Left forelimb (tissue), 1 donor: Measurements from ENCODE around the gene MICAL2.

Source experiments
- DNase-seq: peaks from one replicate; pipeline ENCODE4 v3.0.0-alpha.2; 2018; ENCODE audit warnings: low spot score

The MICAL2 gene

DNA sequence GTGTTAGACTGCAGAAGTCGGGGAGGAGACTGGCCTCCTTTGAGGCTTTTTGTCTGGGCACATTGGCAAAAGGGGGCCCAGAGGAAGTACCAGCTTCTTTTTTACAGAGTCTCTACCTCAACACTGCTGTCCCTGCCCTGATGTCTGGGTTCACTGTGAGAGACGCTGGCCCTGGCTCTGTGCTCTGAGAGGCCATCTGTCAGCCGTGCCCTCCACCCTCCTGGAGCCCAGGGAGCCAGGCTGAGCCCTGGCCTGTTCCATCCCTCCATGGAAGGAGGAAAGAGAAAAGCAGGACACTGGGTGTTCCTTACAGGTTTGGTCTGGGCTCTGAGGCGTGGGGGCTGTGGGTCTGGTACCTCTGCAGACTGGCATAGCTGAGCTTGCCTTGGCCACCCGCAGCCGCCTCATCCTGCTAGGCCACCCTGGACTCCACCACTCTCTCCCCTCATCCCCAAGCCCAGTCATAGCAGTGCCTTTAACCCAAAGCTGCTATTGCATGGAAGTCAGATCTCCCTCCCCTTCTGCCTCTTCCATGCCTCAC lies 161.5 kb downstream of the MICAL2 start:
- no peak for DNase-seq

DNA sequence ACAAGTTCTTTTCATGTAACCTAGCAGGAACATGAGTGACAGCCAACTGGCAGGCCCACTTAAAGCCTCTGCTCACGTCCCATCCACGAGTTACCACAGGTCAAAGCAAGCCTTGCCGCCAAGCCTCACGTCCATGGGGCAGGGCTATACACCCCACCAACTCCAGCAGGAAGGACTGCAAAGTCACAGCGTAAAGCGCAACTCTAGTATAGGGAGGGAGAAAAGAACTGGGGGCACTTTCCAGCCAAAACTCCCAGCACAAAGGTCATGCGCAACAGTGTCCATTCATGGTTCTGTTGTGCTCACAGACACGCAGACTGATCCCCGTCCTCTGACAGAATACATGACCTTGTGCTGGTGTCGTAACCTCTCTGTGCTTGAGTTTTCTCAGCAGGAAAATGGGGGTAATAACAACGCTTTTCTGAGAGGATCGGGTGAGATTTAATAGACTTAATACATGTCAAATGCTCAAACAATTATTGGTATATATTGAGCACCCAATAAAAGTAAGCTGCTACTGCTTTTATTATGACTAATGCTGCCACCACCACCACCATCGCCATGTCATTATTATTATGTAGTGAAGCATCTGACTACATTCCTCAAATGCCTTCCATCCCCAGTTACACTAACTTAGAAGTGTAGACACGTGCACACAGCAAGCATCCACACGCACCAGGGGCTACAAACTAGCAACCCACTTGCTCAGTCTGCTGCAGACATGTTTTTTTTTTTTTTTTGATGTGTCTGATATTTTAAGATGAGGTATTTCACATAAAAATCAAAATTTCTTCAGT lies 162.6 kb downstream of the MICAL2 start:
- DNase-seq, result no peak

DNA sequence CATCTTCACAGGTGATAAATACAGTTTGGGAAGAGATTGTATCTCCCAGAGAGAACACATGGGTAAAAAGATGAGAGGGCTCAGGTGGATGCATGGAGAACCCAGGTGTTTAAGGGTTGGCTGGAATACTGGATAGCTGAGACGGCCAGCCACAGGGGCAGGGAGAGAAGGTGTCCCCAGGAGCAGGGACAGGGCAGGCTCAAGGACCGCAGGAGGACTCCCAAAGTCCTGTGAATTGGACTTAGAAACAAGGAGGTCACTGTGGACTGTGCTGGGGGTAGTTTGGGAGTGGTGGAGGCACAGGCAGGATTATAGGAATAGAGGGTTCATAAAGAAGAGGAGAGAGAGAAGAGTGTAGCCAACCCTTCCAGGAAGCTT lies 163.2 kb downstream of the MICAL2 start:
- no peak for DNase-seq

GRCh38 chr11:12274056-12274455 lies 163.7 kb downstream of the MICAL2 start:
- no peak for DNase-seq

- no peak for DNase-seq
Observed at GRCh38 chr11:12274558-12275197, 164.3 kb downstream of the MICAL2 start.

DNA sequence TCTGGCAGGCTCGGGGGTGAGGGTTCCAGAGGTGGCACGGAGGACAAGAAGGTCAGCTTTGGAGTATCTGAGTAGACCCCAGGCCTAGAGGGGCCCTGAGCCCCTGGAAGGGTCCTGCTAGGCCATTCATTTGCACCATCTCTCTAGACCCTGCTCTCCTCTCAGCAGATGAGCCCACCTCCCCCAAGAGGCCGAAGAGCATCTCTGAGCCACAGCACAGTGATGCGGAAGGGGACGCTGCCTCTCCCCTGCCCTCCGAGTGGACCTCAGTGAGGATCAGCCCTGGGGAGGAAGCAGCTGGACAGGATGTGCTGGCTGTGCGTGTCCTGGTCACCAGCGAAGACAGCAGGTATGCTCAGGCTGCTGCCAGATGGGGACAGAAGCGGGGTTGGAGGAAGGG lies 165.4 kb downstream of the MICAL2 start:
- no peak for DNase-seq

- no peak for DNase-seq
Observed at GRCh38 chr11:12276356-12276755, 166.0 kb downstream of the MICAL2 start.

- DNase-seq, result peak; percentile 28
Observed at GRCh38 chr11:12276831-12277475, 166.6 kb downstream of the MICAL2 start.

GRCh38 chr11:12278766-12279671 lies 168.6 kb downstream of the MICAL2 start:
- DNase-seq, result peak; percentile 28

DNA sequence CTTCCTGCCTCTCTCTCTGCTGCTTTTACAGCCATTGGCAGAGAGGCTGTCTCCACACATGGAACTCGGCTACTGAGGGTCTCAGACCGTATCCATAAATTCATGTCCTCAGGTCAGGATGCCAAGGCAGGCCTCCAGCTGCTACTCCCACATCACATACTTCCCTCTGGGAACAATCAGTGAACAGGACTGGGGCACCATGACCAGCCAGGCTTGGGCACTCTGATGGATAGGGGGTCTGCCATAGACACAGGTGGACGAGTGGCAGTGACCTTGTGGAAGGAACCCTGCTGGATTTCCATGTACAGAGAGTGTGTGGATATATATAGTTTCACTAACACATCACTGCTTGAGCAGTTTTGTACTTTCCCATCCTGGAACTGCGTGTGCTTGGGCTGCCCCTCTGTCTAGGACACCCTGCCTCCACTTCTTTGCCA lies 169.3 kb downstream of the MICAL2 start:
- DNase-seq, result peak; percentile 48

- DNase-seq, result peak; percentile 25
Observed at GRCh38 chr11:12280199-12280837, 169.9 kb downstream of the MICAL2 start.

DNA sequence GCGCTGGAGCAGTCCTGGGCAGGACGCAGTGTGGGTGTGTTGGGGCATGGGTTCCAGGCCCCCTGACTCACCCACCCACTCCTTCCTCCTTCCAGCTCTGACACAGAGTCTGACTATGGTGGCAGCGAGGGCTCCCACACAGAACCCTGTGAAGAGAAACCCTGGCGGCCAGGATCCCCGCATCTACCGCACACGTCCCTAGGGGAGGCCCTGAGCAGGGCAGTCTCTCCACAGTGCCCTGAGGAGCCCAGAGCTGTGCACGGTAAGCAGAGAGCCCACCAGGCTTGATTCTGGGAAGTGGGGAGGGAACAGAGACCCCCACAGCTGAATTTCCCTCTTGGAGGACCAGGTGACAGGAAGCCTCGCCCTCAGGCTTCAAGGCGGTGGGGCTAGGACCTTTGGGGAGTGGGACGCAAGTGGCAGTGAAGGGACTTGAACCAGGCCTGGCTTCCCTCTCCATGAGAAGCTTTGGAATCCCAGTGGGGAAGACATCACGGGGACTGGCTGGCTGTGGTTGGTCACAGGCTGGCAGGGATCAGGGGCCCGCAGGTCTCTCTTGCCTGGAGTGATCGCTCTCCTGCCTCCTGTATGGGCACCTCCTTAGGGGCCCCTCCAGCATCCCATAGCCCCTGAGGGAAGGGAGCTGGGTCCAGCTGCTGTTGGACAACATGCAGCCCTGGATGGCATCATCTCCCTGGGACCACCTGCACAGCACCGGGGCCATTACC lies 170.6 kb downstream of the MICAL2 start:
- peak; percentile 47 for DNase-seq

GRCh38 chr11:12281571-12282478 lies 171.4 kb downstream of the MICAL2 start:
- peak; percentile 88 for DNase-seq

DNA sequence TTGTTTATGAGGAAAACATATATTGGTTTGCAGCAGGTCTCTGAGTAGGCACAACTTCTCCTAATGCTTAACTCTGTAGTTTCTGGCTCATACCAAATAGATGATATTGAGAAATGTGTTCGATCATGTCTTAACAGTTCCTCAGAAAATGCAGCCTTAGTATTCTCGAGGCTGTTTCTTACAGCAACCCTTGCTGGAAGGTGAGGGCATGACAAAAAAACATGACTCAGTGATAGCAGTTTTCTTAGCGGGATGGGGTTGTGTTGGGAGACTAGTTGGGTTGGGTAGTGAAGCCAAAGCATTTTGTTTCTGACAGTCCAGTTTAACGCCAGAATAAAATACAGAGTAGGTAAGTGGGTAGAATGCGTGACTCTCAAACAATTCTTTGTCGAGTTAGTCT lies 172.3 kb downstream of the MICAL2 start:
- DNase-seq, result no peak

DNA sequence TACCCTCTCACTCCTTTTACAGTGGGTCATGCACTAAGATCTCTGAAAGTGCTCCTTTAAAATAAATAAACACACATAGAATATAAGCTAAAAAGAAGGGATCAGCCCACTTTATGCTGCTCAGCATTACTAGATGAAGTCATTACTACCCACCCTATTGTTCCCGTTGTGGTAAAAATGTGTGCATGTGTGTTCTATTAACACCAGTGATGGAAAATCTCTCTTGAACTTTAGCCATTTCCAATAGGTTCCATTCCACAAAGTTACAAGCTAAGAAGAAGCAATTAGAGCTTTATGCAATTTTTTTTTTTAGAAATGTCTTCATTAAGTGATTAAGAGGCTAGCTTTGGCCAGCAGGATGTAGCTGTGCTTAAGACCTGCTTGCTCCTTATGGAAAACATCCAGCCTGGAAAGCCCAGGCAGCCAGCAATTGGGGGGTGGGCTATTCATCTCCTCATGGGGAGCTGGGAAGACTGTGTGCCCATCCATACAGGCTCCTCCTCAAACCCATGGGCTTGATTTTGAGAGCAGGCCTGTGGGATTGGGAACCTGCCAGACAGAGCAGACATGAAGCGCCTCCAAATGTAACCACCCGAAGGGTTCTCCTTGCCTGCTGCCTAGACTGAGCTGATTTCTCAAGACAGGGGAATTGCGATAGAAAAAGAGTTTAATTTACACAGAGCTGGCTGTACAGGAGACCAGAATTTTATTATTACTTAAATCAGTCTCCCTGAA lies 174.1 kb downstream of the MICAL2 start:
- peak; percentile 63 for DNase-seq

DNA sequence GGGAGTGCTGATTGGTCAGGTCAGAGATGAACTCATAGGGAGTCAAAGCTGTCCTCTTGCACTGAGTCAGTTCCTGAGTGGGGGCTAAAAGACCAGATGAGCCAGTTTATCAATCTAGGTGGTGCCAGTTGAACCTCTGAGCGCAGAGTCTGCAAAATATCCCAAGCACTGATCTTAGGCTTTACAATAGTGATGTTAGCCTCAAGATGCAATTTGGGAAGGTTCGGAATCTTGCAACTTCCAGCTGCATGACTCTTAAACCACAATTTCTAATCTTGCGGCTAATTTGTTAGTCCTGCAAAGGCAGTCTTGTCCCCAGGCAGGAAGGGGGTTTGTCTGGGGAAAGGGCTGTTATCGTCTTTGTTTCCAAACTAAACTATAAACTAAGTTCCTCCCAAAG lies 174.7 kb downstream of the MICAL2 start:
- DNase-seq, result peak; percentile 31

GRCh38 chr11:12285811-12286222 lies 175.4 kb downstream of the MICAL2 start:
- DNase-seq, result peak; percentile 41

- no peak for DNase-seq
Observed at GRCh38 chr11:12286606-12287005, 176.2 kb downstream of the MICAL2 start.

DNA sequence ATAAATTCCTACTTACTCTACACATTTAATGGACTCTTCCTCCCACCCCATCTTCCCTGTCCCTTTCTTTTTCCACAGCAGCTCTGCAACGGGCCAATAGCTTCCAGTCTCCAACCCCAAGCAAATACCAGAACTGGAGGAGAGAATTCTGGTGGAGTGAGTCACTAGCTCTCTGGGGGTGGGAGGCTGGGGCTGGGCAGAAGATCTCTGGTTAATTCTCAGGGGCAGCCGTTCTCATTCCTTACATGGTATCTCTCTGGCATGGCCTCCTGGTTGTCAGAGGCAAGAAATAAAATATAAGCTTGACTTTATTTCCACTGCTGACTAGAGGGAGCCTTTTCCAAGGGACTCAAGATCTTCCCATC lies 176.6 kb downstream of the MICAL2 start:
- peak; percentile 56 for DNase-seq
